ENCODE data around the gene BFSP2.

BFSP2 gene

GRCh38 chr3:133418361-133418760, 18.5 kb downstream of the BFSP2 start:
- H3K9me2 ChIP-seq (replicated peaks; ENCODE audit: insufficient read depth, low read length) = no peaks in the 10 kb centered on the region
- H3K9ac ChIP-seq (ENCODE audit: low read length) = no peak overlapping the region
- no peaks in the 10 kb centered on the region for H3K27me3 ChIP-seq (ENCODE audit: low read length)
- no peak for TF ChIP-seq EZH2phosphoT487 (conservative IDR thresholded peaks at IDR 0.05; ENCODE audit: low read length)
- TF ChIP-seq, protein P1, sequence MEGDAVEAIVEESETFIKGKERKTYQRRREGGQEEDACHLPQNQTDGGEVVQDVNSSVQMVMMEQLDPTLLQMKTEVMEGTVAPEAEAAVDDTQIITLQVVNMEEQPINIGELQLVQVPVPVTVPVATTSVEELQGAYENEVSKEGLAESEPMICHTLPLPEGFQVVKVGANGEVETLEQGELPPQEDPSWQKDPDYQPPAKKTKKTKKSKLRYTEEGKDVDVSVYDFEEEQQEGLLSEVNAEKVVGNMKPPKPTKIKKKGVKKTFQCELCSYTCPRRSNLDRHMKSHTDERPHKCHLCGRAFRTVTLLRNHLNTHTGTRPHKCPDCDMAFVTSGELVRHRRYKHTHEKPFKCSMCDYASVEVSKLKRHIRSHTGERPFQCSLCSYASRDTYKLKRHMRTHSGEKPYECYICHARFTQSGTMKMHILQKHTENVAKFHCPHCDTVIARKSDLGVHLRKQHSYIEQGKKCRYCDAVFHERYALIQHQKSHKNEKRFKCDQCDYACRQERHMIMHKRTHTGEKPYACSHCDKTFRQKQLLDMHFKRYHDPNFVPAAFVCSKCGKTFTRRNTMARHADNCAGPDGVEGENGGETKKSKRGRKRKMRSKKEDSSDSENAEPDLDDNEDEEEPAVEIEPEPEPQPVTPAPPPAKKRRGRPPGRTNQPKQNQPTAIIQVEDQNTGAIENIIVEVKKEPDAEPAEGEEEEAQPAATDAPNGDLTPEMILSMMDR (IDR thresholded peaks at IDR 0.05; ENCODE audit: insufficient read depth, low read length, poor library complexity, severe bottlenecking) = no peak
- 0 out of 2 replicates have a peak, but pooled peaks cover 3% of the 10 kb centered on the region for H3F3A ChIP-seq (ENCODE audit: insufficient read depth)
- no peaks in the 10 kb centered on the region; the same call in 1 of the 2 replicates for H4K20me1 ChIP-seq (ENCODE audit: low read depth, low read length)
- H3K4me2 ChIP-seq (ENCODE audit: low read depth, low read length, poor library complexity, severe bottlenecking) = no peak overlapping the region
- no peak overlapping the region for H2AFZ ChIP-seq (ENCODE audit: low read depth, low read length, severe bottlenecking)
- H3K27ac ChIP-seq (ENCODE audit: low read depth, low read length) = no peak overlapping the region
- no peaks in the 10 kb centered on the region for H3K9me3 ChIP-seq (ENCODE audit: insufficient read depth, low read length)
- H3K79me2 ChIP-seq (ENCODE audit: insufficient read depth, low read length) = no peaks in the 10 kb centered on the region
- H3K36me3 ChIP-seq (ENCODE audit: low read length) = no peaks in the 10 kb centered on the region
- no peak overlapping the region for H3K4me3 ChIP-seq (ENCODE audit: insufficient read depth, low read length, poor library complexity, severe bottlenecking)

DNA sequence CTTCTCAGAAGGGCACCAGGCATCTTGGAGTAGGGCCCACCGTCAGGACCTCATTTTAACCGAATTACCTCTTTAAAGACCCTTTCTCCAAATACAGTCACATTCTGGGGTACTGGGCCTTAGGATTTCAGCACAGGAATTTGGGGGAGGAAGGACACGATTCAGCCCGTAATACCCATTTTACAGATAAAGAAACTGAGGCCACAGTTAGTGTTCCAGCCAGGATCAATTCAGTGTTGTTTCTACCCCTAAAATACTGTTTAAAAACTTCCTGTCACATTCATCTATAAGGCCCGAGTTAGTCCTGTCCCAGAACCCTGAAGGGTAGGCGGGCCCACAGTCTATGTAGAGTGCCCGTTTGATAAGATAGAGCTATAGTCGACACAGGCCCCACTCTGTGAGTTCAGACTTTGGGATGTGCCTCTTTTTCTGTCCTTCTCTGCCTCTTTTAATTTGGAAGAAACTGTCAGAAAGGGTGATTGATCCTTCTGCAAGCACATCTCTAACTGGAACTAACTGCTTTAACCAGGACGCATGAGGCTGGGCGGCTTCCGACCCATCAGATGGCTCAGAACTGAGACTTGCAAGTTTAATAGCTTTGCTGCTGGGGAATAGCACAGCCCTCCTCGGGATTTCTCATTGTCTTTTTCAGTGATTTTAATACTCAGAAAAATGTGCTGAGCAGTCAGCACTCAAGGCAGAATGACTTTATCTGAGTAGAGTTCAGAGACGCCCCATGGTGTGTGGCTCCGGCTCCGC, 19.5 kb downstream of the BFSP2 start:
- TF ChIP-seq, protein P1 (IDR thresholded peaks at IDR 0.05; ENCODE audit: insufficient read depth, low read length, poor library complexity, severe bottlenecking) = no peak
- no peak for TF ChIP-seq EZH2phosphoT487 (conservative IDR thresholded peaks at IDR 0.05; ENCODE audit: low read length)
- H4K20me1 ChIP-seq (ENCODE audit: low read depth, low read length) = no peaks in the 10 kb centered on the region; the same call in 1 of the 2 replicates
- H3K4me3 ChIP-seq (ENCODE audit: insufficient read depth, low read length, poor library complexity, severe bottlenecking) = no peak overlapping the region
- no peak overlapping the region for H3K9ac ChIP-seq (ENCODE audit: low read length)
- H3K36me3 ChIP-seq (ENCODE audit: low read length) = no peaks in the 10 kb centered on the region
- no peaks in the 10 kb centered on the region for H3K9me3 ChIP-seq (ENCODE audit: insufficient read depth, low read length)
- H3K4me2 ChIP-seq (ENCODE audit: low read depth, low read length, poor library complexity, severe bottlenecking) = no peak overlapping the region
- no peak overlapping the region for H3K27ac ChIP-seq (ENCODE audit: low read depth, low read length)
- H3K79me2 ChIP-seq (ENCODE audit: insufficient read depth, low read length) = no peaks in the 10 kb centered on the region
- H3F3A ChIP-seq (ENCODE audit: insufficient read depth) = no peaks in the 10 kb centered on the region
- H2AFZ ChIP-seq (ENCODE audit: low read depth, low read length, severe bottlenecking) = no peak overlapping the region
- no peaks in the 10 kb centered on the region for H3K9me2 ChIP-seq (replicated peaks; ENCODE audit: insufficient read depth, low read length)
- H3K27me3 ChIP-seq (ENCODE audit: low read length) = no peaks in the 10 kb centered on the region

- Histone ChIP-seq H3K4me3 (ENCODE audit: insufficient read depth, low read length, poor library complexity, severe bottlenecking) (no peak overlapping the region), H3K9ac (ENCODE audit: low read length) (no peak overlapping the region), H2AFZ (ENCODE audit: low read depth, low read length, severe bottlenecking) (no peak overlapping the region), H3K27me3 (ENCODE audit: low read length) (no peaks in the 10 kb centered on the region), H3F3A (ENCODE audit: insufficient read depth) (0 out of 2 replicates have a peak, but pooled peaks cover 4% of the 10 kb centered on the region), H3K9me3 (ENCODE audit: insufficient read depth, low read length) (no peaks in the 10 kb centered on the region), H3K36me3 (ENCODE audit: low read length) (no peaks in the 10 kb centered on the region), H4K20me1 (ENCODE audit: low read depth, low read length) (no peaks in the 10 kb centered on the region; the same call in 1 of the 2 replicates), H3K4me2 (ENCODE audit: low read depth, low read length, poor library complexity, severe bottlenecking) (no peak overlapping the region), H3K9me2 (replicated peaks; ENCODE audit: insufficient read depth, low read length) (no peaks in the 10 kb centered on the region), H3K79me2 (ENCODE audit: insufficient read depth, low read length) (no peaks in the 10 kb centered on the region), H3K27ac (ENCODE audit: low read depth, low read length) (no peak overlapping the region)
- TF ChIP-seq, protein P1 (IDR thresholded peaks at IDR 0.05; ENCODE audit: insufficient read depth, low read length, poor library complexity, severe bottlenecking) = no peak
- TF ChIP-seq EZH2phosphoT487 (conservative IDR thresholded peaks at IDR 0.05; ENCODE audit: low read length) = no peak
These were observed 25.3 kb downstream of the BFSP2 start for GRCh38 chr3:133424937-133425869.
